ENCODE data around the gene PKNOX2. TPM values are rescaled to one million over a fixed set of nuclear protein-coding genes. Genes with fewer than 3 reads are reported as not detected.

The PKNOX2 gene
- total RNA-seq, 1 donor from 2014 or later, result not detected

GRCh38 chr11:125357551-125357950 is 193.0 kb downstream of the PKNOX2 start:
- intact Hi-C loops (cut with micrococcal nuclease), result no loop called here
- POLR2A ChIA-PET, result no interaction called here
- Mint-ChIP-seq H3K36me3 (ENCODE audit: low read depth) (no peaks in the 10 kb centered on the region), H3K9me3 (no peaks in the 10 kb centered on the region), H3K27ac (no peak overlapping the region), H3K4me3 (no peak overlapping the region), H3K4me1 (no peaks in the 10 kb centered on the region), H3K27me3 (peaks cover 4% of the 10 kb centered on the region)
- DNase-seq (no peak), ATAC-seq (ENCODE audit: low read depth) (no peak)
- TF ChIP-seq CTCF (IDR thresholded peaks at IDR 0.05), result no peak
- CTCF ChIA-PET, result interaction anchor here (1.2 to 1.5 kb wide), 2 partner anchors 11 to 12 kb away, joined by 3 read pairs; no protein-coding TSS in a partner anchor

- H3K27me3 Mint-ChIP-seq, result peaks cover 2% of the 10 kb centered on the region
- H3K36me3 Mint-ChIP-seq (ENCODE audit: low read depth), result no peaks in the 10 kb centered on the region
- intact Hi-C loops (cut with micrococcal nuclease), result no loop called here
- CTCF ChIA-PET, result interaction anchor here (1.2 to 1.5 kb wide), 2 partner anchors 11 to 13 kb away, joined by 3 read pairs; no protein-coding TSS in a partner anchor
- POLR2A ChIA-PET, result no interaction called here
- no peaks in the 10 kb centered on the region for H3K4me1 Mint-ChIP-seq
- no peak for TF ChIP-seq CTCF (IDR thresholded peaks at IDR 0.05)
- no peaks in the 10 kb centered on the region for H3K9me3 Mint-ChIP-seq
- no peak overlapping the region for H3K4me3 Mint-ChIP-seq
- no peak overlapping the region for H3K27ac Mint-ChIP-seq
- DNase-seq (no peak), ATAC-seq (ENCODE audit: low read depth) (no peak)
These were observed 193.8 kb downstream of the PKNOX2 start for GRCh38 chr11:125358254-125358840.

GRCh38 chr11:125359130-125359529 is 194.6 kb downstream of the PKNOX2 start:
- TF ChIP-seq CTCF (IDR thresholded peaks at IDR 0.05), result no peak
- no peaks in the 10 kb centered on the region for H3K36me3 Mint-ChIP-seq (ENCODE audit: low read depth)
- H3K27me3 Mint-ChIP-seq, result peaks cover 2% of the 10 kb centered on the region
- intact Hi-C loops (cut with micrococcal nuclease), result no loop called here
- H3K4me1 Mint-ChIP-seq, result no peaks in the 10 kb centered on the region
- H3K4me3 Mint-ChIP-seq, result no peak overlapping the region
- ChIA-PET POLR2A (no interaction called here), CTCF (no interaction called here)
- no peak for ATAC-seq (ENCODE audit: low read depth)
- no peak overlapping the region for H3K27ac Mint-ChIP-seq
- H3K9me3 Mint-ChIP-seq, result no peaks in the 10 kb centered on the region
- DNase-seq, result no peak

- Mint-ChIP-seq H3K9me3 (no peaks in the 10 kb centered on the region), H3K27ac (no peak overlapping the region), H3K4me3 (no peak overlapping the region), H3K36me3 (ENCODE audit: low read depth) (no peaks in the 10 kb centered on the region), H3K4me1 (no peaks in the 10 kb centered on the region), H3K27me3 (peaks cover 2% of the 10 kb centered on the region)
- CTCF ChIA-PET, result no interaction called here
- ATAC-seq (ENCODE audit: low read depth), result no peak
- no peak for TF ChIP-seq CTCF (IDR thresholded peaks at IDR 0.05)
- DNase-seq, result no peak
- intact Hi-C loops (cut with micrococcal nuclease), result no loop called here
- POLR2A ChIA-PET, result no interaction called here
These were observed 195.5 kb downstream of the PKNOX2 start for GRCh38 chr11:125360066-125360465.

GRCh38 chr11:125364121-125364826 is 199.7 kb downstream of the PKNOX2 start:
- peaks cover 7% of the 10 kb centered on the region for H3K27me3 Mint-ChIP-seq
- no peaks in the 10 kb centered on the region for H3K4me1 Mint-ChIP-seq
- ChIA-PET POLR2A (no interaction called here), CTCF (interaction anchor here (1.1 kb wide), 1 partner anchor 9 kb away, joined by 3 read pairs; no protein-coding TSS in a partner anchor)
- H3K27ac Mint-ChIP-seq, result no peak overlapping the region
- TF ChIP-seq CTCF (IDR thresholded peaks at IDR 0.05), result no peak
- intact Hi-C loops (cut with micrococcal nuclease), result no loop called here
- ATAC-seq (ENCODE audit: low read depth) (no peak), DNase-seq (no peak)
- no peaks in the 10 kb centered on the region for H3K36me3 Mint-ChIP-seq (ENCODE audit: low read depth)
- no peak overlapping the region for H3K4me3 Mint-ChIP-seq
- H3K9me3 Mint-ChIP-seq, result no peaks in the 10 kb centered on the region
